ENCODE measurements around the gene CCDC7. TPM values are rescaled to one million over a fixed set of nuclear protein-coding genes. Genes with fewer than 3 reads are reported as not detected.
"Not testable (repeated sequence)": the region's sequence is repeated elsewhere in the genome, so short reads cannot be mapped to it uniquely, and the experiment has no call there.

Gene CCDC7
- total RNA-seq, 2 experiments from 2014 or later, result 15.7 to 15.8 TPM

- ATAC-seq; H3K4me3 Mint-ChIP-seq; DNase-seq; H3K4me1 Mint-ChIP-seq (ENCODE audit: low read depth); POLR2A ChIA-PET; H3K9me3 Mint-ChIP-seq (ENCODE audit: insufficient read depth); H3K27ac Mint-ChIP-seq; H3K27me3 Mint-ChIP-seq (ENCODE audit: low read depth); CTCF ChIA-PET: not testable (repeated sequence)
- peaks cover 11% of the 10 kb centered on the region for H3K36me3 Mint-ChIP-seq (ENCODE audit: low read depth)
These were observed 449.4 kb downstream of the CCDC7 start for GRCh38 chr10:32895200-32895968.

- no peaks in the 10 kb centered on the region for H3K9me3 Mint-ChIP-seq (ENCODE audit: insufficient read depth)
- ChIA-PET CTCF (no interaction called here), POLR2A (no interaction called here)
- no peak overlapping the region for H3K27ac Mint-ChIP-seq
- H3K4me1 Mint-ChIP-seq (ENCODE audit: low read depth), result no peaks in the 10 kb centered on the region
- DNase-seq (no peak), ATAC-seq (no peak)
- H3K27me3 Mint-ChIP-seq (ENCODE audit: low read depth), result no peaks in the 10 kb centered on the region
- H3K36me3 Mint-ChIP-seq (ENCODE audit: low read depth), result peaks cover 9% of the 10 kb centered on the region
- H3K4me3 Mint-ChIP-seq, result no peak overlapping the region
These were observed 455.9 kb downstream of the CCDC7 start for GRCh38 chr10:32901815-32902214.

GRCh38 chr10:32905466-32905865, 459.5 kb downstream of the CCDC7 start:
- peaks cover 10% of the 10 kb centered on the region for H3K36me3 Mint-ChIP-seq (ENCODE audit: low read depth)
- ChIA-PET CTCF (no interaction called here), POLR2A (no interaction called here)
- ATAC-seq (no peak), DNase-seq (no peak)
- no peaks in the 10 kb centered on the region for H3K9me3 Mint-ChIP-seq (ENCODE audit: insufficient read depth)
- no peaks in the 10 kb centered on the region for H3K4me1 Mint-ChIP-seq (ENCODE audit: low read depth)
- H3K4me3 Mint-ChIP-seq, result no peak overlapping the region
- H3K27ac Mint-ChIP-seq, result no peak overlapping the region
- H3K27me3 Mint-ChIP-seq (ENCODE audit: low read depth), result no peaks in the 10 kb centered on the region

- ATAC-seq (no peak), DNase-seq (no peak)
- no peaks in the 10 kb centered on the region for H3K27me3 Mint-ChIP-seq (ENCODE audit: low read depth)
- ChIA-PET POLR2A (no interaction called here), CTCF (no interaction called here)
- H3K4me3 Mint-ChIP-seq, result no peak overlapping the region
- peaks cover 15% of the 10 kb centered on the region for H3K36me3 Mint-ChIP-seq (ENCODE audit: low read depth)
- no peak overlapping the region for H3K27ac Mint-ChIP-seq
- no peaks in the 10 kb centered on the region for H3K4me1 Mint-ChIP-seq (ENCODE audit: low read depth)
- H3K9me3 Mint-ChIP-seq (ENCODE audit: insufficient read depth), result no peaks in the 10 kb centered on the region
These were observed 460.7 kb downstream of the CCDC7 start for GRCh38 chr10:32906595-32906994.

GRCh38 chr10:32909456-32909855, 463.5 kb downstream of the CCDC7 start:
- DNase-seq, result no peak
- H3K27ac Mint-ChIP-seq, result no peak overlapping the region
- CTCF ChIA-PET, result interaction anchor here (1.0 to 1.6 kb wide), 2 partner anchors 98 to 99 kb away, joined by 3 to 6 read pairs; no protein-coding TSS in a partner anchor
- H3K27me3 Mint-ChIP-seq (ENCODE audit: low read depth), result no peaks in the 10 kb centered on the region
- peaks cover 30% of the 10 kb centered on the region for H3K36me3 Mint-ChIP-seq (ENCODE audit: low read depth)
- H3K9me3 Mint-ChIP-seq (ENCODE audit: insufficient read depth), result no peaks in the 10 kb centered on the region
- no peak for ATAC-seq
- POLR2A ChIA-PET, result no interaction called here
- no peaks in the 10 kb centered on the region for H3K4me1 Mint-ChIP-seq (ENCODE audit: low read depth)
- no peak overlapping the region for H3K4me3 Mint-ChIP-seq

- ATAC-seq; H3K9me3 Mint-ChIP-seq (ENCODE audit: insufficient read depth); DNase-seq; POLR2A ChIA-PET; H3K27ac Mint-ChIP-seq; H3K4me3 Mint-ChIP-seq; H3K4me1 Mint-ChIP-seq (ENCODE audit: low read depth); H3K27me3 Mint-ChIP-seq (ENCODE audit: low read depth): not testable (repeated sequence)
- H3K36me3 Mint-ChIP-seq (ENCODE audit: low read depth), result peaks cover 35% of the 10 kb centered on the region
- CTCF ChIA-PET, result interaction anchor here (1.0 to 1.6 kb wide), 2 partner anchors 97 to 99 kb away, joined by 3 to 6 read pairs; no protein-coding TSS in a partner anchor
These were observed 464.0 kb downstream of the CCDC7 start for GRCh38 chr10:32909970-32910369.

- Mint-ChIP-seq H3K4me1 (ENCODE audit: low read depth) (no peaks in the 10 kb centered on the region), H3K9me3 (ENCODE audit: insufficient read depth) (no peaks in the 10 kb centered on the region), H3K36me3 (ENCODE audit: low read depth) (peaks cover 47% of the 10 kb centered on the region), H3K27me3 (ENCODE audit: low read depth) (no peaks in the 10 kb centered on the region), H3K4me3 (no peak overlapping the region), H3K27ac (no peak overlapping the region)
- CTCF ChIA-PET, result no interaction called here
- DNase-seq (no peak), ATAC-seq (no peak)
- POLR2A ChIA-PET, result no interaction called here
These were observed 465.5 kb downstream of the CCDC7 start for GRCh38 chr10:32911285-32912016.

GRCh38 chr10:32917817-32918216, 471.9 kb downstream of the CCDC7 start:
- H3K4me3 Mint-ChIP-seq; CTCF ChIA-PET; ATAC-seq; H3K27ac Mint-ChIP-seq; DNase-seq; H3K27me3 Mint-ChIP-seq (ENCODE audit: low read depth); H3K4me1 Mint-ChIP-seq (ENCODE audit: low read depth); POLR2A ChIA-PET; H3K9me3 Mint-ChIP-seq (ENCODE audit: insufficient read depth): not testable (repeated sequence)
- H3K36me3 Mint-ChIP-seq (ENCODE audit: low read depth), result peaks cover 48% of the 10 kb centered on the region

- H3K4me1 Mint-ChIP-seq (ENCODE audit: low read depth), result peaks cover 8% of the 10 kb centered on the region
- no peak overlapping the region for H3K27ac Mint-ChIP-seq
- H3K27me3 Mint-ChIP-seq (ENCODE audit: low read depth), result no peaks in the 10 kb centered on the region
- DNase-seq (no peak), ATAC-seq (no peak)
- ChIA-PET POLR2A (no interaction called here), CTCF (no interaction called here)
- peaks cover 37% of the 10 kb centered on the region for H3K36me3 Mint-ChIP-seq (ENCODE audit: low read depth)
- no peak overlapping the region for H3K4me3 Mint-ChIP-seq
- H3K9me3 Mint-ChIP-seq (ENCODE audit: insufficient read depth), result peaks cover 9% of the 10 kb centered on the region
These were observed 476.2 kb downstream of the CCDC7 start for GRCh38 chr10:32922170-32922569.

- Mint-ChIP-seq H3K27ac (no peak overlapping the region), H3K36me3 (ENCODE audit: low read depth) (peaks cover 40% of the 10 kb centered on the region), H3K4me3 (no peak overlapping the region), H3K27me3 (ENCODE audit: low read depth) (no peaks in the 10 kb centered on the region), H3K4me1 (ENCODE audit: low read depth) (peaks cover 8% of the 10 kb centered on the region), H3K9me3 (ENCODE audit: insufficient read depth) (peaks cover 10% of the 10 kb centered on the region)
- ATAC-seq (no peak), DNase-seq (no peak)
- ChIA-PET CTCF (no interaction called here), POLR2A (interaction anchor here (0.6 kb wide), 2 partner anchors 100 to 1891 kb away, joined by 3 read pairs; no protein-coding TSS in a partner anchor)
These were observed 477.2 kb downstream of the CCDC7 start for GRCh38 chr10:32923134-32923533.

GRCh38 chr10:32923849-32924248, 477.9 kb downstream of the CCDC7 start:
- H3K27me3 Mint-ChIP-seq (ENCODE audit: low read depth), result no peaks in the 10 kb centered on the region
- ChIA-PET CTCF (no interaction called here), POLR2A (no interaction called here)
- no peak overlapping the region for H3K27ac Mint-ChIP-seq
- H3K4me1 Mint-ChIP-seq (ENCODE audit: low read depth), result peaks cover 9% of the 10 kb centered on the region
- peaks cover 41% of the 10 kb centered on the region for H3K36me3 Mint-ChIP-seq (ENCODE audit: low read depth)
- no peak overlapping the region for H3K4me3 Mint-ChIP-seq
- DNase-seq (no peak), ATAC-seq (no peak)
- peaks cover 10% of the 10 kb centered on the region for H3K9me3 Mint-ChIP-seq (ENCODE audit: insufficient read depth)

All from activated CD8-positive, alpha-beta T cell treated with anti-CD3 and anti-CD28 coated beads, Interleukin-2, amount 10 ng/mL, durations not matched to agents 7 days and 5 days (primary cell).